ENCODE results near the gene ZNF200.
A peak's percentile ranks its signal among the peaks of the same experiment; 100 is the strongest.
"Not testable (repeated sequence)": the region's sequence is repeated elsewhere in the genome, so short reads cannot be mapped to it uniquely, and the experiment has no call there.

Gene ZNF200

GRCh38 chr16:3188675-3188924 is 46.4 kb downstream of the ZNF200 start:
- TF ChIP-seq CTCF (IDR thresholded peaks at IDR 0.05) = no peak
- TF ChIP-seq ZFX (IDR thresholded peaks at IDR 0.05; ENCODE audit: borderline replicate concordance) = no peak

GRCh38 chr16:3187798-3188674 is 46.9 kb downstream of the ZNF200 start, which contains the start of gene OR1F1:
Gene OR1F1 (plus strand): TSS chr16:3188204.
- peak within 1 kb of the TSS; percentile 86 for H3K27ac ChIP-seq
- TF ChIP-seq CTCF (IDR thresholded peaks at IDR 0.05) = no peak
- TF ChIP-seq ZFX (IDR thresholded peaks at IDR 0.05; ENCODE audit: borderline replicate concordance) = no peak

More at GRCh38 chr16:3188675-3188924, 46.4 kb downstream of the ZNF200 start:
- peak overlapping the region; percentile 86 for H3K27ac ChIP-seq

- peak overlapping the region; percentile 86; the same call in 1 of the 2 replicates for H3K27ac ChIP-seq
- no peak for TF ChIP-seq ZFX (IDR thresholded peaks at IDR 0.05; ENCODE audit: borderline replicate concordance)
- no peak for TF ChIP-seq CTCF (IDR thresholded peaks at IDR 0.05)
Measured at GRCh38 chr16:3186946-3187690, 47.8 kb downstream of the ZNF200 start.

DNA sequence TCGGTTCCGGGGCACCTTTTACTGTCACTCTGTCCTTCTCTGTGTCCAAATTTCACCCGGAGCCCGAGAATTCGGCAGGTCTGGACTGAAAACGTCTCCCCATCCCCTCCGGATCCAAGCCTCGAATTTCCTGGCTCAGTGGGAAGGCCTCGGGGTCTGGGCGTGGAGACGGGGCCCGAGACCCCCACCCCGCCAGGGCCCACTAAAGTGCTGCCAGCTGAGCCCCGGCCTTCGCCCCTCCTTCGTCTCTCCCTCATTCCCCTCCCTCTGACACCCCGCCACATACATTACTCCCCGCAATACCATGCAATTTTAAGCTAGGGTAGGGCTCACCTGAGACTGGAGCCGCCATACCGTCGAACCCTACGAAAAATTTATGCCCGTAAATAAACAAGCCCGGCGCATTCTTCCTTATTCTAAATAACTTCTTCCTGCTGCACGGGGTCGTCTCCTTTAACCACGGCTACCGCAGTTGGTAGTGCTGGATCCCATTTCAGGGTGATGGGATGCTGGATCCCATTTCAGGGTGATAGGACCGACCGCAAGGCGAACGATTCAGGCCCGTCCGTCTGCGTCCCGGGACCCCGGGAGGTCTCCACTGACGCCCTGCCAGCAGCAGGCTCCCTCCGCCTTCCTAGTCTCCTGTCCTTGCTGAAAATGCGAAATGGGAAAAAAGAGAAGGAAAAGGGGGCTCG is 51.4 kb downstream of the ZNF200 start:
- no peak for TF ChIP-seq ZFX (IDR thresholded peaks at IDR 0.05; ENCODE audit: borderline replicate concordance)
- TF ChIP-seq CTCF (IDR thresholded peaks at IDR 0.05) = no peak
- H3K27ac ChIP-seq = no peak overlapping the region

GRCh38 chr16:3182608-3183444 is 52.1 kb downstream of the ZNF200 start:
- no peak for TF ChIP-seq CTCF (IDR thresholded peaks at IDR 0.05)
- TF ChIP-seq ZFX (IDR thresholded peaks at IDR 0.05; ENCODE audit: borderline replicate concordance) = no peak
- H3K27ac ChIP-seq = no peak overlapping the region

GRCh38 chr16:3182293-3182607 is 52.7 kb downstream of the ZNF200 start:
- H3K27ac ChIP-seq = not testable (repeated sequence)

DNA sequence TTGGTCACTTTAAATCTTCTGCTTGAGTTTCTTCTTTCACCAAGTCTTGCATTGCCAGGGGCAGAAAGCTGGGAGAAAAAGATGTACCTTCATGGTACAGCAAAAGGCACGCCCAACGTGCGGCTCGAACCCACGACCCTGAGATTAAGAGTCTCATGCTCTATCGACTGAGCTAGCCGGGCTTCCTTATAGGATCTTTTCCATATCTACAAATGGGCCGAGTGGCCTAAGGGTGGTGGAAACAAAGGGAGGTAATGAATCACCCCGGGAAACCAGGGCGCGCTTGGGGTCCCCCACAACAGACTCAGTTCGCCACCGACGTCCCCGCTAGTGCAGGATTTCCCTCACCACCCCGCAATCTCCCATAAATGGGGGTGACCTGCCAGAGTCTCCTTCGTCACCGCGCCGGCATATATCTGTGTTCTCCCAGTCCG is 54.5 kb downstream of the ZNF200 start:
- no peak overlapping the region for H3K27ac ChIP-seq
- no peak for TF ChIP-seq CTCF (IDR thresholded peaks at IDR 0.05)
- TF ChIP-seq ZFX (IDR thresholded peaks at IDR 0.05; ENCODE audit: borderline replicate concordance) = no peak

All from 22Rv1 (cell line).